IPS-NIHi11 (cell line): ENCODE measurements around the gene NAA20.
"Not testable (repeated sequence)": the region's sequence is repeated elsewhere in the genome, so short reads cannot be mapped to it uniquely, and the experiment has no call there.

Experiments used
- DNase-seq: peaks from one replicate; pipeline ENCODE4 v3.0.0; 2012; ENCODE audit warnings: mixed read lengths, low spot score

Gene NAA20

GRCh38 chr20:19991854-19992253 lies 25.3 kb upstream of the NAA20 start:
- DNase-seq, result no peak

- peak; percentile 54 for DNase-seq
Measured at GRCh38 chr20:19992996-19993908, 23.9 kb upstream of the NAA20 start.

GRCh38 chr20:19993958-19994669 lies 23.0 kb upstream of the NAA20 start:
- no peak for DNase-seq

GRCh38 chr20:19995220-19995863 lies 21.8 kb upstream of the NAA20 start:
- DNase-seq, result no peak

GRCh38 chr20:19996222-19996621 lies 20.9 kb upstream of the NAA20 start:
- no peak for DNase-seq

GRCh38 chr20:19996917-19997316 lies 20.2 kb upstream of the NAA20 start:
- DNase-seq, result no peak

GRCh38 chr20:19998990-19999705 lies 18.0 kb upstream of the NAA20 start:
- no peak for DNase-seq

GRCh38 chr20:20000211-20000968 lies 16.8 kb upstream of the NAA20 start:
- no peak for DNase-seq

- DNase-seq, result no peak
Measured at GRCh38 chr20:20002101-20002998, 14.8 kb upstream of the NAA20 start.

GRCh38 chr20:20003031-20003954 lies 13.9 kb upstream of the NAA20 start:
- no peak for DNase-seq

- not testable (repeated sequence) for DNase-seq
Measured at GRCh38 chr20:20003955-20004322, 13.2 kb upstream of the NAA20 start.

GRCh38 chr20:20005342-20005741 lies 11.8 kb upstream of the NAA20 start:
- DNase-seq, result no peak

GRCh38 chr20:20009784-20010253 lies 7.3 kb upstream of the NAA20 start:
- peak; percentile 28 for DNase-seq

- DNase-seq, result no peak
Measured at GRCh38 chr20:20010639-20011500, 6.3 kb upstream of the NAA20 start.

- DNase-seq, result no peak
Measured at GRCh38 chr20:20012541-20012940, 4.6 kb upstream of the NAA20 start.

GRCh38 chr20:20014659-20015058 lies 2.5 kb upstream of the NAA20 start:
- DNase-seq, result no peak

GRCh38 chr20:20017844-20018185 lies 653 bp downstream of the NAA20 start:
- no peak for DNase-seq

GRCh38 chr20:20018366-20018765 lies 1.2 kb downstream of the NAA20 start:
- no peak for DNase-seq
